ENCODE data around the gene RPP38.

Gene RPP38

DNA sequence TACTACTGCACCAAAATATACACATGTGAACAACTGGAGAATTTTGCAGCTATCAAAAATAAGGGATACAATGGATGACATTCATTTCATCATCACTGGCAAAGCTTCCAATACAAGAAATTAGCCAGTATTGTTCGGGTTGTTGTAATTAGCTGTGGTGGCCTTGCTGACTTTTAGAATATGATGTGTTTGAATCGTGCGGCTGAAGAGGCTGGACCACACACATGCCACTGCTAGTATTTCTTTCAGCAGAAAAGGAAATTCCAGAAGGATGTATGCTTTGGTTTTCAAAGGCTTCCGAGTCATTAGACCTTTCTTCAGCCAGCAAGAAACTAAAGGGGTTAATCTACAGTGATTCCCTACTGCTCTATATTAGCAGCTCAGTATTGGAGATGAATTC lies 16.6 kb downstream of the RPP38 start:
- no peak for DNase-seq

DNA sequence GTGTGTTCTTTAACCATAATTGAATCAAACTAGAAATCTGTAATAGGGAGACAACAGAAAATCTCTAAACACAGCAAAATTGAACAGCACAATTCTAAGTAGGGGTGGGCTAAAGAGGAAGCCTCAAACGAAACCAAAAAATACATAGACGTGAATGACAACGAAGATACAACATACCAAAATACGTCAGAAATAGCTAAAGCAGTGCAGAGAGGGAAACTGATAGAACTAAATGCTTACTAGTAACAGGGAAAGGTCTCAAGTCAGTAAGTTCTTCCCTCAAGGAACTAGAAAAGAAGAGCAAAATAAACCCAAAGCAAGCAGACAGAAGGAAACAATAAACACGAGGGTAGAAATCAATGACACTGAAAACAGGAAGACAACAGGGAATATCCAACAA lies 19.1 kb downstream of the RPP38 start:
- no peak for DNase-seq

DNA sequence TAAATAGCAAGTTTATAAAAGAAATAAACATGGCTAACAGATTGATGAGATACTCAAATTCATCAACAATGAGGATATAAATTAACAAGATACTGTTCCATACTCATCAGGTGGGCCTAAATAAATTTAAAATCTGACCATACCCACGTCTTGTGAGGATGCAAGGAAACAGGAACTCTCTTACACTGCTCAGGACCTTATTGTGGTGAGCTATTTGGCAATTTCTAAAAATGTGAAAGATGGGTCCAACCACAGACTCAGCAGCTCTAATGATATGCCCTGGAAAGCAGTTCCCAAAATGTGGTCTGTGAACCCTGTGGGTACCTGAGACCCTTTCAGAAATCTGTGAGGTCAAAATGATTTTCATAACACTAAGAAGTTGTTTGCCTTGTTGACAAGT lies 21.5 kb downstream of the RPP38 start:
- DNase-seq: no peak

DNA sequence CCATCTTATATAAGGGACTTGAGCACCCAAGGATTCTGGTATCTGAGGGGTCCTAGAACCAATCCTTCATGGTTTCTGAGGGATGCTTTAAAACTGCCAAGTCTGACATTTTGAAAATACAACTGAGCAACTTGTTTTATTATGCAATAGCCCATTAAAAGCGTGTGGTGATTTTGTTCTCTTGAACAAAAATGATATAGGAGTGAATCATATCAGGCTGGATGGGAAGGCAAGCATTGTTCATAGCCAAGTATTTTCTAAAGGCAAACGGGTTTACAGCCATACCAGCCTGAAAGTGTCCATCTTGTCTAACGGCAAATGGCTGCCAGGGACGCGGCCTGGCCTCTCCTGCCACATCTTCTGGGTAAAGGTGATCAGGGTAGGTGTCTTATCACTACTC lies 23.4 kb downstream of the RPP38 start:
- DNase-seq: no peak

DNA sequence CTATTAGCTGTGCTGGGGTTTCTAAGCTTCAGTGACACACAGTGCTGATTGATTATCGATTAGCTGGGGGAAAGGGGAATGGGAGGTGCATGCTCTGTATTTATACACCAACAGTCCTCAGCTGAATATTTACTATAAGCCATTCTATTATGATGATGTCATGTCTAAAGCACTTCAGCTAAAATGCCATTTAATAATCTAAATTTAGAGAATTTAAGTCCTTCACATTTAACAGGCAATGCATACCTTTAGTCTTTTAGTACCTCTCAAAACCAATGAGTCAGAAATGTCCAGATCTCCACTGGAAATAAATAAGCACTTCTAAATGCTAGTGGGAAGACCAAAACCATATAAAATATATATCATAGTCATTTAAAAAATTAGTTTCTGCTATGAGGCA lies 24.6 kb downstream of the RPP38 start:
- no peak for DNase-seq

DNA sequence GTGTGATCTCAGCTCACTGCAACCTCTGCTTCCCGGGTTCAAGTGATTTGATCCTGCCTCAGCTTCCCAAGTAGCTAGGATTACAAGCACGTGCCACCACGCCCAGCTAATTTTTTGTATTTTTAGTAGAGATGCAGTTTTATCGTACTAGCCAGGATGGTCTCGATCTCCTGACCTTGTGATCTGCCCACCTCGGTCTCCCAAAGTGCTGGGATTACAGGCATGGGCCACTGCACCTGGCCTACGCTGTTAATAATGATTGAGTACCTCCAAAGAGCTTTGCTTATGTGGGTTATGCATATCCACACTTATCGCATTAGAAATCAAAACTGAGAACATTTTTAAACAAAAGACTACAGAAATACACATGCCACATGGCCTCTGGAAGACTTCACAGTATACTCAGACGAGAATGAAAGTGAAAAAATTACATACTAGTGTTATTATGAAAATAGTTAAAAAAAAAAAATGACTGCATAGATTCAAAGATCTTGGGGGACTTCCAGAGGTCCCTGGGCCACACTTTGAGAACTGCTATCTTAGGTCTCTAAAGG lies 25.4 kb downstream of the RPP38 start:
- no peak for DNase-seq

DNA sequence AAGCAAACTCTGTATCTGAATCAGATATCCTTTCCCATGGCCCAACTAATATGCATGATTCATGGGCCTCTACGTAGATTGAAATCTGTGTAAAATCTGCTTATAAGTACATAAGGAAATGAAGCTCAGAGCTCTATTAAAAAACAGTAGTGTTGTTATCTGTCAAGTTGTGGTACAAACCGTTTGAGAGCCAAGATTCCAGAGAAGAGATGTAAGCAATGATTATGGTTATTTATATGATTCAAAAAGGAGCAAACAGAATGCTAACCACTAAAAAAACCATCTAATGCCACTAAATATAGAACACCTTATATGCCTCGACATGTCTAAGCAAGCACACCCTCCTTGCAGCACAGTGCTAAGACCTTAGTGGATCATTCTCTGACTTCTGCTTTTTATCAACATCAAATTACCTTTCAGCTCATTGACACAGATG lies 26.6 kb downstream of the RPP38 start:
- DNase-seq: no peak

DNA sequence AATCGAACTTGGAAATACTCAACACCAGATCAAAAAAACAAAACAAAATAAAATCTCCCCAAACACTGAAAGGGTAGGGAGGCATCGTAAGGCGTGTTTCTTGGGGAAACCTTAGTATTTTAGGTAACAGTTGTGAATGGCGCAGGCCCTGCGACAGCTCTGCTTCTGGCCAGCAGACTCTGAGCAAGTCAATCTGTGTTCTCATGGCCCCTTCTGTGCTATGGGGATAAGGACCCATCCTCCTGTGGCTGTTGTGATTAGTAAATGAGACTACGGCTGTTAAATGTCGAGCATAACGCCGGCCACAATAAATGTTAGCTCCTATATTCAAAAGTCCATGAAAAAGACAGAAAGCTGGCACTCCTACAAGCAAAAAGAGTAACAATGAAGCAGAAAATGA lies 27.0 kb downstream of the RPP38 start:
- DNase-seq: no peak

DNA sequence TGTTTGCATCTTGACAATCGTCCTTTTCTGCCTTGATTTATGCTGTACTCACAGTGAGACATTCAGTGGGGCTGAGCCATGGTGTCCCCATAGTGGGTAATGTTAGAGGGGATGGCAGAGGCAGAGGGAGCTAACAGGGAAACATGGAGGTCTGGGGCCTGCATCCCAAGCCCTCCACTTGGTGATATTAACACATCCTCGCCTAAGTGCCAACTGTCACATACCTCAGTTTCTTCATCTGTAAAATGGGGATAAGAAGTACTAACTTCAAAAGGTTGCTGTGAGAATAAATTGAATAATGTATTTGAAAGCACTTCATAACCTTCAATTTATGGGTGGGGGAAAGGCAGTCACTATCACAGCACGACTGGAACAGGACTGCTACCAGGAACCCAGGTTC lies 27.8 kb downstream of the RPP38 start:
- DNase-seq: no peak

DNA sequence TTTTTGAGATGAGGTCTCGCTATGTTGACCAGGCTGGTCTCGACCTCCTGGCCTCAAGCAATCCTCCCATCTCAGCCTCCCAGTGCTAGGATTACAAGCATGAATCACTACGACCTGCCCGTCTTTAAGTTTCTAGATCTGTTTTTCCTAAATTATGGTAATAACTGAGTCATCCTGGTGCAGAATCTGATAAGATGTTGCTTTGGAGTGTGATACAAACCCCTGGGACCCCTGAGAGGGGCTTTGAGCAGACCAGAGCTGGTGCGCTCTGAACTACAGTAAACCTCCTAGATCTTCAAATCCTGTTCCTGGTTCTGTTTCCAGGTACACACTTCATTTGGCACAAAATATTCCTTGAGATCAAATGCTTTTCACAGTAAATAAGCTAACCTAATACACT lies 34.2 kb downstream of the RPP38 start:
- DNase-seq: no peak

DNA sequence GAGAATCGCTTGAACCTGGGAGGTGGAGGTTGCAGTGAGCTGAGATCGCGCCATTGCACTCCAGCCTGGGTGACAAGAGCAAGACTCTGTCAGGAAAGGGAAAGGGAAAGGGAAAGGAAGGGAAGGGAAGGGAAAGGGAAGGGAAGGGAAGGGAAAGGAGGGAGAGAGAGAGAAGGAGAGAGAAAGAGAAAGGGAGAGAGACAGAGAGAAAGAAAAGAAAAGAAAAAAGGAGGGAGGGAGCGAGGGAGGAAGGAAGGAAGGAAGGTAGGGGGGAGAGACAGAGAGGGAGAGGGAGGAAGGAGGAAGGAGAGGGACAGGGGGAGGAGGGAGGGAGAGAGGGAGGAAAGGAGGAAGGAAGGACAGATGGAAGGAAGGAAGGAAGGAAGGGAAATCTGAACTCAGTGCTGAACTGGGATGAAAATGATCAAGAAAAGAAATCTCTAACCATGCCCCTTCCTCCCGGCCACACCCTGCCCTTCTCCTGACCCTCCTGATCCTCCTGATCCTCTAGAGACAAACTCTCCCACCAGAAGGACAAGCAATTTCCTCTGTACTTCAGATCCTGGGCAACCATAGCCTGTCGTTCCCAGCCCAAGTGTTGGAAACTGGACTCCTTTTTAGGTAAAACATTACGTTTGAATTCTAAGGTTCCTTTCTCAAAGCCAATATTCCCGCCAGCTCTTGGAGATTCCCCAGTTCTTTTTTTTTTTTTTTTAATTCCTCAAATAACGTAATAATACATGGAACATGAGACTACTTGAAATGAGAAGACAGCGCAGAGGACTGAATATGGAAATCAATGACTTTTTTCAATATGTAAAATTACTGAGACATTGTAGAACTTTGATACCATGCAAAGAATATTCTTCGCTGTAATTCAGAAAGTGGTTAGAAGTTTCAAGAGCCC lies 39.2 kb downstream of the RPP38 start:
- DNase-seq: no peak

DNA sequence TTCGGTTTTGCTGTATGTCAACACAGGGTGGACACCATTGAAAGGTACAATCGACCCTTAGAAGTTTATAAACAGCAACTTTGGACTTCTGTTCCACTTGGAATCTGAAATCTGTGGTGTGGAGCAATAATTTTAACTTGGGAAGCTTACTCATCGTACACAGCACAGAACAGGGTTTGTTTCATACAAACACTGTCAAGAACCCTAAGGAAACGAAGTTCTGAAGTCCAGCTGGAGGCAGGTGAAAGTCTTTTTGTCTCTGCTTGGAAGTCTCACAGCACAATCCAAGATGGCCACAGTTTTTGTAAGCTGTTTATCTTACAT lies 39.8 kb downstream of the RPP38 start:
- no peak for DNase-seq

DNA sequence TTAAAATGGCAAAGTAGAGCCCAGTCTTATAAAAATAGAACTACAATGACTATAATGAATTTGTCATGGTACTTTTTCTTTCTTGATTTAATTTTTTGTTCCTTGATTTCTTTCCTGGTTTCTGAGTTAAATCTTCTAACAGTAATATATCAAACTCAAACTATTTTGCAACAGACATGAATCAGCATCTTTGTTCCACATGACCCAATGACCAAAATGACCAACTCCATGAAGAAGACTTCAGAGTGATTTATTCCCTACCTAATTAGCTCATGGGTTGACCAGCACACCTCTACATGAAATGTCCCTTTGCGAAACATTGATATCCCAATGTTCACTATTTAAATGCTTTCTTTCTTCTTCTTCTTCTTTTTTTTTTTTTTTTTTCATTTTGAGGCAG lies 40.5 kb downstream of the RPP38 start:
- no peak for DNase-seq

DNA sequence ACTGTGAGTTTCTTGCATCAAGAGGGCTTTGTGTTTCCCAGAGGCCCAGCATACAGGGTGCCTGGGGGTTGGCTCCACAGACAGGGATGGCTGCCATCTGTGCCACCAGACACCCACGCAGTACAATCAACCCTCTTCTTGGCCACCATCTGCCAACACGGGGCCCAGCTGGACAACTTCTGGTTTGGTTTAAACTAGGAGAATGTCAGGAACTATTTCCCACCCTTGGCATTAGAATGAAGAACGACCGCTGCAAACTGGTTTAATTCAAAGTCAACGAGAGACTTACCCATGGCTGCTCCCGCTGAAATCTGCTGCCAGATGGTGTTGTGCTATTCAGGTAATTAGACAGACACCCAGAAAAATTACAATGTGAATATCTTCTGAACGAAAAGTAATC lies 43.5 kb downstream of the RPP38 start:
- no peak for DNase-seq

DNA sequence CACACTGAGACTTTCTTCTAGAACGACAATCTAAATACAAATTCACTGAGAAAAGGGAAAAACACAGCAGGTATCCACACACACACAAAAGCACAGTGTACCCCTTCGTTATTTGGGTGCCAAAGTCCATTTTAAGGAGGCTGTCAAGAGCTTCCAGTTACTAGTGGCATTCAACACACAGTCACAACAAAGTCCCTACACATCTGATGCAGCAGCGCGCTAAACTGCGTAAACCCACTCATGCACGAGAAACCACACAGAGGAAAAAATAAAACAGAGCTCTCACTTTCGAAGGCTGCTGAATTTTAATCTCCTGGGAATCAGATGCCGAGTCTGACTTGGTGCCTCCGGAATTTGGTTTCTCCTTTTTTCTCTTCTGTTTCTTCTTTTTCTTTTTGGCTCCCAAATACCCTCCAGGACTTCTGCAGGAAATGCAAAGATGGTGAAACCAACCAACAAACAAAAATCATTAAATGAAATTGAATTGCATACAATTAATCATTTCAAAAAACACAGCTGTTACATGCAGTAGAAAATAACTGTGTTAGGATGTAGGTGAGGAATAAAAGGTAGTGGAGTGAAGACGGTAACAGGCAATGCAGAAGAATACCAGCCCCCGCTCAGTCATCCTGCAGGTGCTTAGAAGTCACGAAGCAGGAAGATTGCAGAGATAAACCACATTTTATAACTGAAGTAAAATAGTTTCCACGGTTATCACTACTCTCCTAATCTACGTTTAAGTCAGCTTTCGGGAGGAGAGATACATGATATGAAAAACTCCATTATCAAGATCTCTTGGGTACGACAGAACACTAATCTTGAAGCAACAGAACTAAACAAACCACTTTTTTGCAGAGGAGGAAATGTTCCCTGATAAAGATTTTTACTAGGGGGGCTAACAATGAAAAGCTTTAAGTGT lies 44.2 kb downstream of the RPP38 start:
- DNase-seq: no peak

DNA sequence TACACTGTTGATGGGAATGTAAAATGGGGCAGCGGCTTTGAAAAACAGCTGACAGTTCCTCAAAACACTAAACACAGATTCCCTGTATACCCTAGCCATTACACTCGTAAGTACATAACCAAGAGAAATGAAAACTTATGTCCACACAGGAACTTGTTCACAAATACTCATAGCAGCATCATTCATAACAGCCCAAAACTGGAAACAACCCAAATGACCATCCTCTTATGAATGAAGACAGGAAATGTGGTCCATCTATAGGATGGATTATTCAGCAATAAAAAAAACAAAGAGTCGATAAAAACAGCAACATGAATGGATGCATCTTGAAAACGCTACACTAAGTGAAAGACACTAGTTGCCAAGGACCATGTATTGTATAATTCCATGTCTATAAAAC lies 47.6 kb downstream of the RPP38 start:
- no peak for DNase-seq

DNA sequence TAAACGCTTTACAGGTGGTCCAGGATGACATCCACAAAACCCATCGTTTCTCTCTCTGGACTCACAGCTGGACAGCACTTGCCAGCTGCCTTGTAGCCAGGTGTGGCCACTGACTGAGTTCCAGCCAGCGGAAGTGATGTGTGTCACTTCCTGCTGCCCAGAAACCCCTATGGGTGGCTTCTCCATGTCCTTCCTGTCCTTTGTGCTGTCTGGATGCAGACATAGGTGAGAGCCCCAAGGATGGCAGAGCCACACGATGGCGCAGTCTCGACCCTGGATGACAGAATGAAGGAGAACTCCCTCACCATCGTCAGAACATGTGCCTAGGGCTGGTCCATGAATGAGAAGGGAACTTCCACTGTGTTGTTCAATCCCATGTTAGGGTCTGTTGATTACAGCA lies 49.2 kb downstream of the RPP38 start:
- DNase-seq: no peak

DNA sequence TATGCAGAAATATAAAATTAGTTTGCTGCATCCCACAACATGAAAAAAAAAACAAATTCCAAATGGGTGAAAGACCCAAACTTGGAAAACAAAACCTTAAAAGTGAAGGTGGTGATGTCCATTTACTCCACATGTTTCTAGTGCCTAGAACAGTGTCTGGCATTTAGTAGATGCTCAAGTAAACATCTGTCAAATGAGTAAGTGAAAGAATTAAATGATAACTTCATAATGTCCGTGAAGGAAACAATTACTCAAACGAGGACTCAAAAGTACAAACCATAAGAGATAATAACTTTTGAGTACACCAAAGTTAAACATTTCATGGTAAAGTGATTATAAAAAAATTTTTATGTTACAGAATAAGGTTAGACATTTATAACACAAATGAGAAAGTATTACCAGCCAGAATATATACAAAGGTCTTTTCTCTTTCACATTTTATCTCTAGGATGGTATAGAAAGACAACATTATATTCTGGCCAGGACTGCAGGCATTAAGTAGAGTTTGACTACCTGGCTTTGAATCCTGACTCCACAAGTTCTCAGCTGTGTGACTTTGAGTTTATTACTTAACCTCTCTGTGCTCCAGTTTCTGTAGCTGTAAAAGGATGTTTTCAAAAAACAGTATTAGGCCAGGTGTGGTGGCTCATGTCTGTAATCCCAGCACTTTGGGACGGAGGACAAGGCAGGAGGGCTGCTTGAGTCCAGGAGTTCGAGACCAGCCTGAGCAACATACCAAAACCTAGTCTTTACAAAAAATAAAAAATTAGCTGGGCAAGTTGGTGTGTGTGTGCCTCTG lies 50.6 kb downstream of the RPP38 start:
- DNase-seq: no peak

DNA sequence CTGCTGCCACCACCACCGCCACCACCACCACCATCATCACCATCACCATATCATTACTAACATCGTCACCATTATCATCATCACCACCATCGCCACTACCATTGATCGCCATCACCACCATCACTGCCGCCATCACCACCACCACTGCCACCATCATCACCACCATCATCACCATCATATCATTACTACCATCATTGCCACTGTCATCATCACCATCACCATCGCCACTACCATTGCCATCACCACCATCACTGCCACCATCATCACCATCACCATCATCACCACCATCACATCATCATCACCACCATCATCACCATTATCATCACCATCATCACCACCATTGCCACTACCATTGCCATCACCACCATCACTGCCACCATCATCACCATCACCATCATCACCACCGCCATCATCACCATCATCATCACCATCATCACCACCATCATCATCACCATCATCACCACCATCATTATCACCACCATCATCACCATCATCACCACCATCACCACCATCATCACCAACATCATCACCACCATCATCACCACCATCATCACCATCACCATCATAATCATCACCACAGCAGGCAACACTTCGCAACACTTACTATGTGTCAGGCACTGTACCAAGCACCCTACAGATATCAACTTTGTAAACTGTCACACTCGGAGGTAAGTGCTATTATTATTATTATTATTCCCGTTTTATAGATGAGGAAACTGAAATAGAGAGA lies 52.1 kb downstream of the RPP38 start:
- no peak for DNase-seq

DNA sequence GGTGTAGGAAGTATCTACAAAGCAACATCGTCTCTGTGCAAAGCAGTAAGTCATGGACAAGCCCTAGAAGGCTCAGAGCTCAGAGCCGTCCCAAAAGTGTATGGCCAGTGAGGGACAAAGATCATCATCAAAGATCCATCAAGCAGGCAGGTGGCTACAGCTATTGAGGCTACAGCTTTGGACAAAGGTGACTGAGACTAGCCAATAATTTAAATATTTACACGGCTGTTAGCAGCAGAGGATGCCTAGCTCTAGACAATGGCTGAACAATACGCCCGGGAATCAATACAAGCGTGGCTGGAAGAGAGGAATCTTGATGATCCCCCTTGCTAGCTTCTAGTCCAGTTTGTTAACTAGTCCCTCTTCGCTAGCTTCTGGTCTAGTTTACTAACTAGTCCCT lies 53.4 kb downstream of the RPP38 start:
- no peak for DNase-seq

DNA sequence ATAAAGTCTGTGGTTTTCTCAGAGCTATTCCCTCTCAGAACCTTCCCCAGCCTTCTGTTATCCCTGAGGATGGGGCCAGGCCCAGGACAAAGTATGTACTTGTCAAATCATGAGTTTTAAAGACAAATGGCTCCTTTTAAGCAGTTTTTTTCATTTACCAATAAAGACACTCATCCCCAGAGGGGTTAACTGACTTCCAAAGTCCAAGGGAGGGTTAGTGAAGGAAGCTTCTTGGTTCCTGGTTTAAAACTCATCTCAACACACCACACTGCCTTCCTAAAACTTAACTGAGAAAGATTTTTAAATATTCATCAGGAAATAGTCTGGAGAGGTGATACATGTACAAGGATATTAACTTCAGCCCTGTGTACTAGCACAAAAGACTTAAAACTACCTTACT lies 55.4 kb downstream of the RPP38 start:
- no peak for DNase-seq
